Left lung (tissue), 10 donors: ENCODE measurements around the gene MGAT4B. TPM values are rescaled to one million over a fixed set of nuclear protein-coding genes. Genes with fewer than 3 reads are reported as not detected.

Experiments used
- ATAC-seq: fragments of 200-7000 bp; cut with Tn5 transposase; one replicate; pipeline ENCODE4 v1.9.1; 2020; ENCODE audit warnings: moderate library complexity
- DNase-seq, 4 donors: peaks; one replicate each; pipeline ENCODE4 v3.0.0-alpha.2; 2013 to 2020
- H3K27ac ChIP-seq, 2 donors: fragments of 200-600 bp; sonication (generic) in 1 of 2; one replicate each; pipeline versions ENCODE4 v1.5.0 to v1.8.0; 2020 to 2021
- H3K27me3 ChIP-seq, 2 donors: fragments of 200-600 bp; sonication (generic) in 1 of 2; one replicate each; pipeline versions ENCODE4 v1.5.0 to v1.8.0; 2020 to 2021
- H3K36me3 ChIP-seq, 2 donors: fragments of 200-600 bp; sonication (generic) in 1 of 2; one replicate each; pipeline versions ENCODE4 v1.5.0 to v1.8.0; 2020 to 2021
- H3K4me1 ChIP-seq, 2 donors: fragments of 200-600 bp; one replicate each; pipeline ENCODE4 v1.8.0; 2021
- H3K4me3 ChIP-seq, 2 donors: fragments of 200-600 bp; sonication (generic) in 1 of 2; one replicate each; pipeline versions ENCODE4 v1.5.0 to v1.8.0; 2020 to 2021; ENCODE audit warnings: mild to moderate bottlenecking in 1 of 2
- H3K9me3 ChIP-seq, 2 donors: fragments of 200-600 bp; sonication (generic) in 1 of 2; one replicate each; pipeline versions ENCODE4 v1.5.0 to v1.8.0; 2020 to 2021
- intact Hi-C, 2 donors: fragments of 100-400 bp; cut with DNase I; formaldehyde crosslinking; loops; one replicate each; pipeline versions ENCODE4 v1.11.2 to v1.14.2; 2022
- polyA plus RNA-seq, 6 donors: library from polyadenylated mRNA; unstranded; fragments of 120-200 nt; gene quantifications; one replicate each; pipeline ENCODE4 v1.2.1, GENCODE V29; 2013; ENCODE audit not compliant: insufficient read length in 6 of 6
- total RNA-seq, 2 donors: library from RNA; stranded (reverse); fragmentation: NEBNext Ultra II Directional; extraction: Animal tissue kit (Norgen Biotek cat#: 25700); gene quantifications; one replicate each; pipeline ENCODE4 v1.2.1, GENCODE V29; 2021
- TF ChIP-seq, protein P1 (sequence below), 2 donors: fragments of 200-600 bp; sonication (generic) in 1 of 2; IDR thresholded peaks; one replicate each; pipeline versions ENCODE4 v1.5.0 to v1.8.0; 2021; ENCODE audit warnings: antibody characterized with exemption in 2 of 2
- donor health status: DM: no; HTN: yes; CAD: no.
- donor health status: DM: no; HTN: no; CAD: no.

The MGAT4B gene
- total and polyA plus RNA-seq, 8 donors: 90.5 to 191 (median 108) TPM

DNA sequence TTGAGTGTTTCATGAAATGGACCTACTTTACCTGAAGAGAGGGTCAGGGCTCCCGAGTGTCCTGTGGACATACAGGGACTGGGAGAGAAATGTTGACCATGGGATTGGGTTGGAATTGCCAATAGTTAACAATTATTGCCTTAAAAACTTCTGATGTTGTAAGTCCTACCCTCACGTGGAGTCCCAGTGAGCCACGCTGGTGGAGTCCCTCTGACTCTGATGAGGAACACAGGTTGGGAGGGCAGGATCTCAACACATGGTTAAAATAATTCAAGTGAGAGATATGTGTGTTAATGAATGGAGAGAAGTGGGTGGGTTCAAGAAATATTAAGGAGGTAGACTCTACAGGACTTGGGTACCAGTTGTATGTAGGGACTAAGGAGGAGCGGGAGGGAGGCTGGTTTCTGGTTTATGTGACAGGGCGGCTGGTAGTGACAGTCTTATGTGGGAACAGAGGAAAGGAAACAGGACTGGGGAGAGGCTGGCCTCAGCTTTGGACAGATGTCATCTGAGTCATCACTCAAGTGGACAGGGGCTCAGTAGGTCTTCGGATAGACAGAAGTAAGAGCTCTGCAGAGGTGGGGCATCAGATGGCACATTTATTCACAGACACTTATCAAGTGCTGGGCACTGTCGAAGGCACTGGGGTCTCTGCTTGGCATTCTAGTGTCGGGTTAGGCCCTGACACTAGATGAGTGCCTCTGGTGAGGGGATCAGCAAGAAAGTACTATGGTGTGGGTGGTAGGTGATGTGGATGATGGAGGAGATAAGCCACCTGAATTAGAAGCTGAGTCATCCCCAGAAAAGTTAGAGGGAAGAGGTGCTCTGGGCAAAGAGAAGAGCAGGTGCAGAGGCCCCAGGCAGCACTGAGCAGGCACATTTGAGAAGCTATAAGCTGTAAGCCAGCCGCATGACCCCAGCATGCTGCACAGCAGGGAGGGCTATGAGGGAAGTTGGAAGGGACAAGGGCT is 46.8 kb downstream of the MGAT4B start:
- Histone ChIP-seq H3K27me3 (no peaks in the 10 kb centered on the region), H3K9me3 (no peaks in the 10 kb centered on the region), H3K27ac (peak overlapping the region in 1 of 2 donors; percentile 66), H3K4me3 (no peak overlapping the region), H3K36me3 (no peaks in the 10 kb centered on the region), H3K4me1 (peaks cover 25 to 85% of the 10 kb centered on the region in 2 donors)
- ATAC-seq (no peak), DNase-seq (peak in 1 of 4 donors; percentile 37)
- TF ChIP-seq, protein P1, sequence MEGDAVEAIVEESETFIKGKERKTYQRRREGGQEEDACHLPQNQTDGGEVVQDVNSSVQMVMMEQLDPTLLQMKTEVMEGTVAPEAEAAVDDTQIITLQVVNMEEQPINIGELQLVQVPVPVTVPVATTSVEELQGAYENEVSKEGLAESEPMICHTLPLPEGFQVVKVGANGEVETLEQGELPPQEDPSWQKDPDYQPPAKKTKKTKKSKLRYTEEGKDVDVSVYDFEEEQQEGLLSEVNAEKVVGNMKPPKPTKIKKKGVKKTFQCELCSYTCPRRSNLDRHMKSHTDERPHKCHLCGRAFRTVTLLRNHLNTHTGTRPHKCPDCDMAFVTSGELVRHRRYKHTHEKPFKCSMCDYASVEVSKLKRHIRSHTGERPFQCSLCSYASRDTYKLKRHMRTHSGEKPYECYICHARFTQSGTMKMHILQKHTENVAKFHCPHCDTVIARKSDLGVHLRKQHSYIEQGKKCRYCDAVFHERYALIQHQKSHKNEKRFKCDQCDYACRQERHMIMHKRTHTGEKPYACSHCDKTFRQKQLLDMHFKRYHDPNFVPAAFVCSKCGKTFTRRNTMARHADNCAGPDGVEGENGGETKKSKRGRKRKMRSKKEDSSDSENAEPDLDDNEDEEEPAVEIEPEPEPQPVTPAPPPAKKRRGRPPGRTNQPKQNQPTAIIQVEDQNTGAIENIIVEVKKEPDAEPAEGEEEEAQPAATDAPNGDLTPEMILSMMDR (IDR thresholded peaks at IDR 0.05): no peak
- intact Hi-C loops: loop anchor here in 1 of 2 donors (5.0 to 10.0 kb wide), 2 partner anchors 37 to 145 kb away; partner anchors contain the start of gene TBC1D9B

- Histone ChIP-seq H3K27me3 (no peaks in the 10 kb centered on the region), H3K27ac (peak overlapping the region in 1 of 2 donors; percentile 66), H3K9me3 (no peaks in the 10 kb centered on the region), H3K4me1 (peaks cover 31 to 85% of the 10 kb centered on the region in 2 donors), H3K36me3 (no peaks in the 10 kb centered on the region), H3K4me3 (no peak overlapping the region)
- no peak for ATAC-seq
- intact Hi-C loops: no loop called here
- TF ChIP-seq, protein P1 (IDR thresholded peaks at IDR 0.05): no peak
- DNase-seq: no peak
Observed at GRCh38 chr5:179758955-179759354, 47.7 kb downstream of the MGAT4B start.

DNA sequence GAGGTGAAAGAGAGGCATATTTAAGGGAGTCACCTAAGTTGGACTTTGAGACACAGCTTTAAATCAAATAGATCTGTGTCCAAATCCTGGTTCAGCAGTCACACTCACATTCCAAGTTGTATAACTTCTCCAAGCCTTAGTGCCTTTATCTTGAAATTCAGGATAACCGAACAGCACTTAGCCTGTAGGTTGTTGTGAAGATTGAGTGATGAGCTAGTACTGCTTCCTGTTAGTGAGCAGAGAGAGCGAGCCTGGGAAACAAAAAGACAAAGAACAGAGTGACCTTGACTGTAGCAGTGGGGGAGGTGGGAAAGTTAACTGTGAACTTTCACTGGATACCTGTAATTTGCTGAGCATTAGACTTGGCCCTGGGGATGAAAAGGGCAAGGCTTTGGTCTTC is 51.6 kb downstream of the MGAT4B start:
- no peak for ATAC-seq
- intact Hi-C loops: no loop called here
- no peaks in the 10 kb centered on the region for H3K9me3 ChIP-seq
- H3K36me3 ChIP-seq: peaks cover 0 to 6% of the 10 kb centered on the region in 2 donors
- H3K27me3 ChIP-seq: no peaks in the 10 kb centered on the region
- TF ChIP-seq, protein P1 (IDR thresholded peaks at IDR 0.05): no peak
- DNase-seq: no peak
- H3K4me3 ChIP-seq: no peak overlapping the region
- peaks cover 12 to 58% of the 10 kb centered on the region in 2 donors for H3K4me1 ChIP-seq
- no peak overlapping the region for H3K27ac ChIP-seq

DNA sequence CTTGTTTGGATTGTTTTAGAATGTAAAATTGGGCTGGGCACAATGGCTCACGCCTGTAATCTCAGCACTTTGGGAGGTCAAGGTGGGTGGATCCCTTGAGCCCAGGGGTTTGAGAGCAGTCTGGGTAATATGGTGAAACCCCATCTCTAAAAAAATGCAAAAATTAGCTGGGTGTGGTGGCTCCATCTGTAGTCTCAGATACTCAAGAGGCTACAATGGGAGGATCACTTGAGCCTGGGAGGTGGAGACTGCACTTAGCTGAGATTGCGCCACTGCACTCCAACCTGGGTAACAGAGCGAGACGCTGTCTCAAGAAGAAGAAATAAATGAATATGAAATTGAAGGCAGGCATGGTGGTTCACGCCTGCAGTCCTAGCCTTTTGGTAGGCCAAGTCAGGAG is 52.7 kb downstream of the MGAT4B start:
- Histone ChIP-seq H3K4me1 (peaks cover 7 to 47% of the 10 kb centered on the region in 2 donors), H3K27me3 (no peaks in the 10 kb centered on the region), H3K27ac (no peak overlapping the region), H3K36me3 (peaks cover 0 to 13% of the 10 kb centered on the region in 2 donors), H3K9me3 (no peaks in the 10 kb centered on the region), H3K4me3 (no peak overlapping the region)
- DNase-seq: peak in 1 of 4 donors; percentile 15
- ATAC-seq: peak; percentile 90
- intact Hi-C loops: no loop called here
- TF ChIP-seq, protein P1 (IDR thresholded peaks at IDR 0.05): no peak

DNA sequence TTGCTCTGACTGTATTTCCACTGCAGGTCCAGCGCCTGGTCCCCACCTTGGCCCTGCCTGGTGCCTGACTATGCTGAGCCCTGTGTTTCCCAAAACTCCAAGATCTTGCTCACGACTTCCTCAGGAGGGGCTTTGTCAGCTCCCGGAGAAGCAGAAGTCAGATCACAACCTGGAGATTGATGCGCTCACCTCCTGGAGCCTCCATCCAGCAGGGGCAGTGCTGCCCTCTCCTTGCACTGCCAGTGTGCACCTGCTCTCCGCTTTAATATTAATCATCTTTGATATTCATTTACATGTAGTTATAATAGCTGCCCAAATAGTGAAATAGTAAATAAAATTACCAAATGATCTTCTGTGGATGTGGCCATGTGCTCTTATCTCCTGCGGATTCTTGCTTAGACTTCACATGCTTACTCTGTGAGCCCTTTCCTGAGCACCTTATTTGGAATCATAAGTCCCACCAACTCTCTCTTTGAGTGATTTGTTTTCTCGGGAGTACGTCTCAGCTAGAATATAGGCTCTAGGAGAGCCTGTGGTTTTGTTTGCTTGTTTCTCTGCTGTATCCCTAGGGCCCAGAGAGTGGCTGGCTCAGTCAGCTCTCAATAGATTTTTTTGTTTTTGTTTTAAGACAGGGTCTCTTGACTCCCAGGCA is 56.7 kb downstream of the MGAT4B start:
- Histone ChIP-seq H3K36me3 (peaks cover 0 to 13% of the 10 kb centered on the region in 2 donors), H3K27me3 (no peaks in the 10 kb centered on the region), H3K9me3 (no peaks in the 10 kb centered on the region), H3K27ac (no peak overlapping the region), H3K4me3 (no peak overlapping the region), H3K4me1 (peaks cover 7 to 46% of the 10 kb centered on the region in 2 donors)
- ATAC-seq: no peak
- intact Hi-C loops: no loop called here
- TF ChIP-seq, protein P1 (IDR thresholded peaks at IDR 0.05): no peak
- DNase-seq: peak in 1 of 4 donors; percentile 8
